Measurements from ENCODE around the gene RGS3. TPM values are rescaled to one million over a fixed set of nuclear protein-coding genes. Genes with fewer than 3 reads are reported as not detected.

The RGS3 gene
- total RNA-seq, 1 donor from 2014 or later = 15.0 TPM

- no peak for ATAC-seq (ENCODE audit: low read depth)
- Mint-ChIP-seq H3K27ac (no peak overlapping the region), H3K27me3 (peaks cover 13% of the 10 kb centered on the region), H3K4me3 (no peak overlapping the region), H3K4me1 (no peaks in the 10 kb centered on the region), H3K9me3 (no peaks in the 10 kb centered on the region), H3K36me3 (ENCODE audit: low read depth) (no peaks in the 10 kb centered on the region)
- no peak for DNase-seq
- POLR2A ChIA-PET = no interaction called here
- TF ChIP-seq CTCF (IDR thresholded peaks at IDR 0.05) = no peak
- intact Hi-C loops (cut with micrococcal nuclease) = no loop called here
- CTCF ChIA-PET = no interaction called here
These were observed 171.3 kb downstream of the RGS3 start for GRCh38 chr9:113634596-113635515.

- TF ChIP-seq CTCF (IDR thresholded peaks at IDR 0.05) = no peak
- POLR2A ChIA-PET = no interaction called here
- H3K27me3 Mint-ChIP-seq = peaks cover 13% of the 10 kb centered on the region
These were observed 172.1 kb downstream of the RGS3 start for GRCh38 chr9:113635586-113635985.

GRCh38 chr9:113636165-113636564 lies 172.6 kb downstream of the RGS3 start:
- no peak for TF ChIP-seq CTCF (IDR thresholded peaks at IDR 0.05)
- no peaks in the 10 kb centered on the region for H3K4me1 Mint-ChIP-seq
- intact Hi-C loops (cut with micrococcal nuclease) = no loop called here
- CTCF ChIA-PET = interaction anchor here (0.6 kb wide), 1 partner anchor 133 kb away, joined by 4 read pairs; no protein-coding TSS in a partner anchor
- no peak for DNase-seq
- H3K27me3 Mint-ChIP-seq = peaks cover 13% of the 10 kb centered on the region
- H3K4me3 Mint-ChIP-seq = no peak overlapping the region
- POLR2A ChIA-PET = no interaction called here
- no peaks in the 10 kb centered on the region for H3K36me3 Mint-ChIP-seq (ENCODE audit: low read depth)
- H3K27ac Mint-ChIP-seq = no peak overlapping the region
- no peaks in the 10 kb centered on the region for H3K9me3 Mint-ChIP-seq
- no peak for ATAC-seq (ENCODE audit: low read depth)

More at GRCh38 chr9:113635586-113635985, 172.1 kb downstream of the RGS3 start:
- Mint-ChIP-seq H3K4me1 (no peaks in the 10 kb centered on the region), H3K36me3 (ENCODE audit: low read depth) (no peaks in the 10 kb centered on the region), H3K9me3 (no peaks in the 10 kb centered on the region), H3K4me3 (no peak overlapping the region), H3K27ac (no peak overlapping the region)
- CTCF ChIA-PET = interaction anchor here (0.6 kb wide), 1 partner anchor 132 kb away, joined by 4 read pairs; no protein-coding TSS in a partner anchor
- no peak for ATAC-seq (ENCODE audit: low read depth)
- no peak for DNase-seq
- intact Hi-C loops (cut with micrococcal nuclease) = no loop called here

- ATAC-seq (ENCODE audit: low read depth) (no peak), DNase-seq (no peak)
- intact Hi-C loops (cut with micrococcal nuclease) = no loop called here
- no peak overlapping the region for H3K4me3 Mint-ChIP-seq
- no peak for TF ChIP-seq CTCF (IDR thresholded peaks at IDR 0.05)
- CTCF ChIA-PET = no interaction called here
- H3K36me3 Mint-ChIP-seq (ENCODE audit: low read depth) = no peaks in the 10 kb centered on the region
- H3K4me1 Mint-ChIP-seq = no peaks in the 10 kb centered on the region
- H3K27ac Mint-ChIP-seq = no peak overlapping the region
- peaks cover under 1% of the 10 kb centered on the region for H3K9me3 Mint-ChIP-seq
- H3K27me3 Mint-ChIP-seq = peaks cover 13% of the 10 kb centered on the region
- POLR2A ChIA-PET = no interaction called here
These were observed 173.2 kb downstream of the RGS3 start for GRCh38 chr9:113636693-113637092.

- ChIA-PET CTCF (interaction anchor here (1.2 kb wide), 1 partner anchor 17 kb away, joined by 4 read pairs; no protein-coding TSS in a partner anchor), POLR2A (no interaction called here)
- DNase-seq (no peak), ATAC-seq (ENCODE audit: low read depth) (no peak)
- Mint-ChIP-seq H3K4me1 (no peaks in the 10 kb centered on the region), H3K27ac (no peak overlapping the region), H3K4me3 (no peak overlapping the region), H3K9me3 (peaks cover 1% of the 10 kb centered on the region), H3K36me3 (ENCODE audit: low read depth) (no peaks in the 10 kb centered on the region), H3K27me3 (peaks cover 22% of the 10 kb centered on the region)
- TF ChIP-seq CTCF (IDR thresholded peaks at IDR 0.05) = no peak
- intact Hi-C loops (cut with micrococcal nuclease) = no loop called here
These were observed 175.0 kb downstream of the RGS3 start for GRCh38 chr9:113638490-113638889.

All from activated B cell treated with CpG ODN at 0.5 μM for 24 hours (primary cell).